NCI-H2081 (cell line): ENCODE measurements around the gene CDC40.
"Not testable (repeated sequence)": the region's sequence is repeated elsewhere in the genome, so short reads cannot be mapped to it uniquely, and the experiment has no call there.

ENCODE experiments used
- DNase-seq, 2 experiments: peaks; one replicate each; lab custom pipeline; 2025; lab: John Stamatoyannopoulos, UW

Gene CDC40

GRCh38 chr6:110270165-110270564 is 89.9 kb downstream of the CDC40 start:
- DNase-seq: no peak

GRCh38 chr6:110271732-110272022 is 91.5 kb downstream of the CDC40 start:
- no peak for DNase-seq

GRCh38 chr6:110272781-110273180 is 92.6 kb downstream of the CDC40 start:
- not testable (repeated sequence) for DNase-seq

GRCh38 chr6:110277100-110277665 is 97.0 kb downstream of the CDC40 start:
- DNase-seq: no peak
